Activated CD8-positive, alpha-beta T cell treated with anti-CD3 and anti-CD28 coated beads for 36 hours (primary cell): Measurements from ENCODE around the gene TIMM17B. TPM values are rescaled to one million over a fixed set of nuclear protein-coding genes. Genes with fewer than 3 reads are reported as not detected.

Experiments used
- ATAC-seq: fragments of 200-7000 bp; cut with Tn5 transposase; one replicate; pipeline ENCODE4 v1.10.0; 2021; ENCODE audit warnings: mild to moderate bottlenecking, moderate library complexity
- CTCF ChIA-PET: fragments of 350-600 bp; sonication (Branson Sonifier 250); formaldehyde crosslinking; loops from one replicate; lab custom pipeline; 2021; ENCODE audit warnings: antibody characterized with exemption; lab: Charles Lee
- POLR2A ChIA-PET: fragments of 350-600 bp; sonication (Branson Sonifier 250); formaldehyde crosslinking; loops from one replicate; lab custom pipeline; 2021; ENCODE audit warnings: antibody characterized with exemption; lab: Charles Lee
- DNase-seq: peaks from one replicate; pipeline ENCODE4 v3.0.0-alpha.2; 2020
- H3K27ac Mint-ChIP-seq: one replicate; pipeline ENCODE4 v1.8.0; 2021; ENCODE audit warnings: mild to moderate bottlenecking, mixed read lengths
- H3K27me3 Mint-ChIP-seq: one replicate; pipeline ENCODE4 v1.8.0; 2021; ENCODE audit warnings: mixed read lengths
- H3K36me3 Mint-ChIP-seq: one replicate; pipeline ENCODE4 v1.8.0; 2021; ENCODE audit warnings: low read depth, mixed read lengths
- H3K4me1 Mint-ChIP-seq: one replicate; pipeline ENCODE4 v1.8.0; 2021; ENCODE audit warnings: low read depth, mixed read lengths
- H3K4me3 Mint-ChIP-seq: one replicate; pipeline ENCODE4 v1.8.0; 2021; ENCODE audit warnings: mild to moderate bottlenecking, moderate library complexity, mixed read lengths
- H3K9me3 Mint-ChIP-seq: one replicate; pipeline ENCODE4 v1.8.0; 2021; ENCODE audit warnings: mixed read lengths
- CTCF ChIP-seq: fragments of 200-600 bp; IDR thresholded peaks from one replicate; pipeline ENCODE4 v1.8.0; 2022; ENCODE audit warnings: antibody characterized with exemption, mild to moderate bottlenecking
- intact Hi-C: fragments of 100-400 bp; cut with micrococcal nuclease; formaldehyde crosslinking; loops from one replicate; pipeline ENCODE4 v1.10.0; 2022
- total RNA-seq, 2 experiments: library from RNA; stranded (reverse); gene quantifications; one replicate each; pipeline ENCODE4 v1.2.3, GENCODE V29; 2021

Gene TIMM17B
- total RNA-seq, 2 experiments from 2014 or later, result 50.1 to 52.2 TPM

DNA sequence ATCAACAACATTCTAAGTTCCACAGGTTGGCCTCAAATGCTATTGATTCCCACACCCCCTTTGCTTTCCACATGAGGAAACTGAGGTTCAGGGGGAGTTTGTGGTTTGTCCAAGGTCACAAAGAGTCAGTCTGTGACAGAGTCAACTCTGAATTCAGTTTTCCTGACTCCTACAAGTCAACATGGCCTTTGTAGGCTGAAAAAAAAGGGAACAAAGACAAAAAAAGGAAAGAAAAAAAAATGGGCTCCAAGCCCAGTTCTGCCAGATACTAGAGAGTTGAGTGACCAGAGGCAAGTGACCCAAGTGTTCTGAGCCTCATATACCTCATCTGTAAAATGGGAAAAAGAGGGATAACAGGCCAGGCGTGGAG is 37.7 kb upstream of the TIMM17B start:
- peaks cover 50% of the 10 kb centered on the region for H3K36me3 Mint-ChIP-seq
- no peak for ATAC-seq
- H3K27ac Mint-ChIP-seq, result peak overlapping the region; percentile 95
- H3K4me3 Mint-ChIP-seq, result peak overlapping the region; percentile 45
- intact Hi-C loops, result loop anchor here (5.0 kb wide), 1 partner anchor 133 kb away; the partner anchor contains the start of gene HDAC6
- no peaks in the 10 kb centered on the region for H3K9me3 Mint-ChIP-seq
- no peaks in the 10 kb centered on the region for H3K27me3 Mint-ChIP-seq
- CTCF ChIA-PET, result interaction anchor here (1.1 kb wide), 1 partner anchor 16 kb away, joined by 4 read pairs; no protein-coding TSS in a partner anchor
- DNase-seq, result no peak
- H3K4me1 Mint-ChIP-seq, result peaks cover 62% of the 10 kb centered on the region
- POLR2A ChIA-PET, result interaction anchor here (1.0 to 11.3 kb wide), 3 partner anchors 14 to 21 kb away, joined by 3 to 176 read pairs (median 172); partner anchors contain the start of genes PIM2 and SLC35A2
- TF ChIP-seq CTCF, result no peak

- TF ChIP-seq CTCF, result no peak
- ChIA-PET POLR2A (interaction anchor here (0.7 to 11.3 kb wide), 3 partner anchors 14 to 35 kb away, joined by 3 to 176 read pairs (median 3); partner anchors contain the start of gene SLC35A2), CTCF (interaction anchor here (1.1 kb wide), 1 partner anchor 15 kb away, joined by 4 read pairs; no protein-coding TSS in a partner anchor)
- Mint-ChIP-seq H3K36me3 (peaks cover 49% of the 10 kb centered on the region), H3K4me3 (peak overlapping the region; percentile 45), H3K27me3 (no peaks in the 10 kb centered on the region), H3K4me1 (peaks cover 59% of the 10 kb centered on the region), H3K9me3 (no peaks in the 10 kb centered on the region), H3K27ac (peak overlapping the region; percentile 95)
- peak; percentile 59 for DNase-seq
- intact Hi-C loops, result loop anchor here (5.0 kb wide), 1 partner anchor 132 kb away; the partner anchor contains the start of gene HDAC6
- peak; percentile 8 for ATAC-seq
Measured at GRCh38 chrX:48934581-48935300, 37.2 kb upstream of the TIMM17B start.

DNA sequence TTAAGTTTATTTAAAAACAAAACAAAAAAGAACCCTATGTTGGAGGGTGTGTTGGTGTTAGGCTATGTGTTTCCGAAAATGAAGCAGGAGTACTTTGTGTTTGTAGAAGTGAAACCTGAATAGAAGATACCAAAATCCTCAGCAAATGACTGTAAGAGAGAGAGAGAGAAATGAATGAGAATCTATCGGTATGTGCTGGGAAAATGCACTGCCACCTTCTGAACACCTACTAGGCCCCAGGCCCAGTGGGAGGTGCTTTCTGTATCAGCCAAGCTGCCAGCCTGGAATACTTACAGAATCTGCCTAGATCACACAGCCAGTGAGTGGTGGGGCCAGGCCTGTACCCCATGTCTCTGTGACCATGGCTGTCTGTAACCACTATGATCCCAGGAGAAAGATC is 36.2 kb upstream of the TIMM17B start:
- no peak for DNase-seq
- Mint-ChIP-seq H3K9me3 (no peaks in the 10 kb centered on the region), H3K4me1 (peaks cover 49% of the 10 kb centered on the region), H3K4me3 (peak overlapping the region; percentile 37), H3K36me3 (peaks cover 49% of the 10 kb centered on the region), H3K27me3 (no peaks in the 10 kb centered on the region), H3K27ac (peak overlapping the region; percentile 95)
- ChIA-PET CTCF (no interaction called here), POLR2A (interaction anchor here (0.7 to 1.8 kb wide), 3 partner anchors 12 to 34 kb away, joined by 3 to 7 read pairs (median 4); no protein-coding TSS in a partner anchor)
- ATAC-seq, result no peak
- intact Hi-C loops, result no loop called here
- TF ChIP-seq CTCF, result no peak

DNA sequence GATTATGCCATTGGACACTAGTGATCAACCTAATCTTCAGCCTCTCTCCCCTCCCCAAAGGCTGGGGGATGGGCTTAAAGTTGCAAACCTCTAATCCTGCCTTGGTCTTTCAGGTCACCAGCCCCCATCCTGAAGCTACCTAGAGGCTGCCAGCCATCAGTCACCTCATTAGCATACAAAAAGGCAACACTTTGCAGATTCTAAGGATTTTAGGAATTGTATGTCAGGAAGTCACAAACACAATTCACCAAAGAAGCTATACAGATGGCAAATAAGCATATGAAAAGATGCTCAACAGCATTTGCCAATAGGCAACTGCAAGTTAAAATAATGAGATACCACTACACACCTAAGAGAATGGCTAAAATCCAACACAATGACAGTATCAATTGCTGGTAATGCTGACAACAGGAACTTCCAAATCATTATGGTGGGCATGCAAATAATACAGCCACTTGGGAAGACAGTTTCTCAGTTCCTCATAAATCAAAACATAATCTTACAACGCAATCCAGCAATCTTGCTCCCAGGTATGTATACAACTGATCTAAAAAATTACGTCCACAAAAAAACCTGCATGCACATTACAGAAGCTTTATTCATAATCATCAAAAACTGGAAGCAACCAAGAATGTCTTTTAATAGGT is 30.3 kb upstream of the TIMM17B start:
- Mint-ChIP-seq H3K4me1 (peaks cover 28% of the 10 kb centered on the region), H3K36me3 (peaks cover 28% of the 10 kb centered on the region)

More for the DNA sequence above, 30.3 kb upstream of the TIMM17B start:
- intact Hi-C loops, result no loop called here
- Mint-ChIP-seq H3K27ac (no peak overlapping the region), H3K4me3 (no peak overlapping the region), H3K27me3 (no peaks in the 10 kb centered on the region), H3K9me3 (no peaks in the 10 kb centered on the region)
- ChIA-PET CTCF (interaction anchor here (1.2 kb wide), 1 partner anchor 9 kb away, joined by 3 read pairs; no protein-coding TSS in a partner anchor), POLR2A (interaction anchor here (0.7 to 1.9 kb wide), 3 partner anchors 8 to 29 kb away, joined by 3 to 11 read pairs (median 5); partner anchors contain the start of gene OTUD5)
- no peak for ATAC-seq
- no peak for TF ChIP-seq CTCF
- no peak for DNase-seq
